ENCODE data around the gene ZFHX3. TPM values are rescaled to one million over a fixed set of nuclear protein-coding genes. Genes with fewer than 3 reads are reported as not detected.

The ZFHX3 gene
- total RNA-seq, 2 experiments from 2014 or later: 0.63 to 0.64 TPM

- H3K9me3 Mint-ChIP-seq: no peaks in the 10 kb centered on the region
- CTCF ChIA-PET: interaction anchor here (1.6 kb wide), 1 partner anchor 8 kb away, joined by 4 read pairs; no protein-coding TSS in a partner anchor
- Histone ChIP-seq H3K4me1 (ENCODE audit: insufficient read depth, low read length) (no peaks in the 10 kb centered on the region), H3K9me3 (ENCODE audit: control insufficient read depth in 1 of 2, insufficient read depth in 1 of 2, low read length in 2 of 2) (no peaks in the 10 kb centered on the region), H3K36me3 (ENCODE audit: insufficient read depth, low read length) (no peaks in the 10 kb centered on the region), H3K4me3 (ENCODE audit: low read length) (no peak overlapping the region), H3K27me3 (ENCODE audit: control insufficient read depth in 1 of 2, insufficient read depth in 2 of 2, low read length in 2 of 2) (no peaks in the 10 kb centered on the region), H3K27ac (ENCODE audit: low read depth in 1 of 2, low read length in 2 of 2) (no peak overlapping the region)
- no peak for ATAC-seq (ENCODE audit: poor library complexity)
- no peak overlapping the region for H3K27ac Mint-ChIP-seq
- intact Hi-C loops (cut with DNase I, micrococcal nuclease): no loop called here
- H3K4me3 Mint-ChIP-seq: no peak overlapping the region
- TF ChIP-seq, protein P1, sequence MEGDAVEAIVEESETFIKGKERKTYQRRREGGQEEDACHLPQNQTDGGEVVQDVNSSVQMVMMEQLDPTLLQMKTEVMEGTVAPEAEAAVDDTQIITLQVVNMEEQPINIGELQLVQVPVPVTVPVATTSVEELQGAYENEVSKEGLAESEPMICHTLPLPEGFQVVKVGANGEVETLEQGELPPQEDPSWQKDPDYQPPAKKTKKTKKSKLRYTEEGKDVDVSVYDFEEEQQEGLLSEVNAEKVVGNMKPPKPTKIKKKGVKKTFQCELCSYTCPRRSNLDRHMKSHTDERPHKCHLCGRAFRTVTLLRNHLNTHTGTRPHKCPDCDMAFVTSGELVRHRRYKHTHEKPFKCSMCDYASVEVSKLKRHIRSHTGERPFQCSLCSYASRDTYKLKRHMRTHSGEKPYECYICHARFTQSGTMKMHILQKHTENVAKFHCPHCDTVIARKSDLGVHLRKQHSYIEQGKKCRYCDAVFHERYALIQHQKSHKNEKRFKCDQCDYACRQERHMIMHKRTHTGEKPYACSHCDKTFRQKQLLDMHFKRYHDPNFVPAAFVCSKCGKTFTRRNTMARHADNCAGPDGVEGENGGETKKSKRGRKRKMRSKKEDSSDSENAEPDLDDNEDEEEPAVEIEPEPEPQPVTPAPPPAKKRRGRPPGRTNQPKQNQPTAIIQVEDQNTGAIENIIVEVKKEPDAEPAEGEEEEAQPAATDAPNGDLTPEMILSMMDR (IDR thresholded peaks at IDR 0.05): no peak
- H3K4me1 Mint-ChIP-seq (ENCODE audit: low read depth): no peaks in the 10 kb centered on the region
- no peaks in the 10 kb centered on the region for H3K27me3 Mint-ChIP-seq
- DNase-seq: no peak
- no peaks in the 10 kb centered on the region for H3K36me3 Mint-ChIP-seq (ENCODE audit: low read depth)
- POLR2A ChIA-PET: no interaction called here
Measured at GRCh38 chr16:72824761-72825160, 223.2 kb downstream of the ZFHX3 start.

DNA sequence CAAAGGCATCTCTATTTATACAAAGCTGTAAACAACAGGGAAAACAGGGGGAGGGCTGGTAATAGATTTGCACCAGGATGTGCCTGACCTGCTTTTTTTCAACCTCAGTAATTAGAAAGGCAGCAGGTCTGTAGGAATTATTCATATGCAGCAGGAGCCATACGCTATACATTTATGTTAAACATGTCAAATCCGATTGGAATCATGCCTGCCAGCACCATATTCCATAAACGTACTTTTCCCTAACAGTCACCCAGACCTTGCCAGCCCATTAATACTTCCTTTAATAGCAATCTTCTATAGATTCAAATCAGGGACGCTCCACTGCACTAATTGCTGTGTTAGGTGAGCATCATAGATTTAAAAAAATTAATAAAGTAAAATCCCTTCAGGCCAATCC lies 223.9 kb downstream of the ZFHX3 start:
- POLR2A ChIA-PET: no interaction called here
- Mint-ChIP-seq H3K4me3 (no peak overlapping the region), H3K9me3 (no peaks in the 10 kb centered on the region), H3K36me3 (ENCODE audit: low read depth) (no peaks in the 10 kb centered on the region), H3K27ac (no peak overlapping the region), H3K27me3 (no peaks in the 10 kb centered on the region), H3K4me1 (ENCODE audit: low read depth) (no peaks in the 10 kb centered on the region)
- Histone ChIP-seq H3K36me3 (ENCODE audit: insufficient read depth, low read length) (no peaks in the 10 kb centered on the region), H3K27me3 (ENCODE audit: control insufficient read depth in 1 of 2, insufficient read depth in 2 of 2, low read length in 2 of 2) (no peaks in the 10 kb centered on the region), H3K4me1 (ENCODE audit: insufficient read depth, low read length) (no peaks in the 10 kb centered on the region), H3K9me3 (ENCODE audit: control insufficient read depth in 1 of 2, insufficient read depth in 1 of 2, low read length in 2 of 2) (no peaks in the 10 kb centered on the region), H3K4me3 (ENCODE audit: low read length) (no peak overlapping the region), H3K27ac (ENCODE audit: low read depth in 1 of 2, low read length in 2 of 2) (no peak overlapping the region)
- DNase-seq (no peak), ATAC-seq (ENCODE audit: poor library complexity) (no peak)
- intact Hi-C loops (cut with DNase I, micrococcal nuclease): no loop called here
- CTCF ChIA-PET: interaction anchor here (1.6 kb wide), 1 partner anchor 9 kb away, joined by 4 read pairs; no protein-coding TSS in a partner anchor
- TF ChIP-seq, protein P1 (IDR thresholded peaks at IDR 0.05): no peak

GRCh38 chr16:72821185-72821950 lies 226.6 kb downstream of the ZFHX3 start:
- H3K27me3 ChIP-seq (ENCODE audit: control insufficient read depth in 1 of 2, insufficient read depth in 2 of 2, low read length in 2 of 2): no peaks in the 10 kb centered on the region
- intact Hi-C loops (cut with DNase I, micrococcal nuclease): no loop called here
- TF ChIP-seq, protein P1 (IDR thresholded peaks at IDR 0.05): no peak
- Mint-ChIP-seq H3K27ac (no peak overlapping the region), H3K4me3 (no peak overlapping the region), H3K27me3 (no peaks in the 10 kb centered on the region), H3K9me3 (no peaks in the 10 kb centered on the region), H3K36me3 (ENCODE audit: low read depth) (no peaks in the 10 kb centered on the region), H3K4me1 (ENCODE audit: low read depth) (no peaks in the 10 kb centered on the region)
- H3K27ac ChIP-seq (ENCODE audit: low read depth in 1 of 2, low read length in 2 of 2): no peak overlapping the region
- ChIA-PET POLR2A (no interaction called here), CTCF (no interaction called here)
- no peak overlapping the region for H3K4me3 ChIP-seq (ENCODE audit: low read length)
- ATAC-seq (ENCODE audit: poor library complexity): no peak
- no peaks in the 10 kb centered on the region for H3K9me3 ChIP-seq (ENCODE audit: control insufficient read depth in 1 of 2, insufficient read depth in 1 of 2, low read length in 2 of 2)
- no peaks in the 10 kb centered on the region for H3K36me3 ChIP-seq (ENCODE audit: insufficient read depth, low read length)
- no peak for DNase-seq
- no peaks in the 10 kb centered on the region for H3K4me1 ChIP-seq (ENCODE audit: insufficient read depth, low read length)

All from CD4-positive, alpha-beta T cell (primary cell).